ENCODE measurements around the gene CBY2.
"Not testable (repeated sequence)": the region's sequence is repeated elsewhere in the genome, so short reads cannot be mapped to it uniquely, and the experiment has no call there.

The CBY2 gene

GRCh38 chr13:45748941-45749759, 47.0 kb downstream of the CBY2 start:
- no peaks in the 10 kb centered on the region for H3K36me3 ChIP-seq (ENCODE audit: control insufficient read depth, insufficient read depth, low read length, severe bottlenecking)
- peaks cover 32% of the 10 kb centered on the region for H3K27me3 ChIP-seq (replicated peaks; ENCODE audit: control insufficient read depth, insufficient read depth, low read length)

GRCh38 chr13:45750566-45750965, 48.4 kb downstream of the CBY2 start:
- Histone ChIP-seq H3K36me3 (ENCODE audit: control insufficient read depth, insufficient read depth, low read length, severe bottlenecking) (no peaks in the 10 kb centered on the region), H3K9me3 (ENCODE audit: control insufficient read depth, low read length) (peaks cover 12% of the 10 kb centered on the region), H3K27me3 (replicated peaks; ENCODE audit: control insufficient read depth, insufficient read depth, low read length) (peaks cover 26% of the 10 kb centered on the region), H3K4me1 (ENCODE audit: control insufficient read depth, insufficient read depth, low read length) (no peaks in the 10 kb centered on the region), H3K4me3 (ENCODE audit: low read length) (no peak overlapping the region), H3K9ac (ENCODE audit: low read length) (no peak overlapping the region)
- DNase-seq (ENCODE audit: low read depth): no peak

More at GRCh38 chr13:45748941-45749759, 47.0 kb downstream of the CBY2 start:
- no peak overlapping the region for H3K9ac ChIP-seq (ENCODE audit: low read length)
- no peaks in the 10 kb centered on the region for H3K4me1 ChIP-seq (ENCODE audit: control insufficient read depth, insufficient read depth, low read length)
- H3K4me3 ChIP-seq (ENCODE audit: low read length): no peak overlapping the region
- H3K9me3 ChIP-seq (ENCODE audit: control insufficient read depth, low read length): peaks cover 8% of the 10 kb centered on the region
- no peak for DNase-seq (ENCODE audit: low read depth)

GRCh38 chr13:45751885-45752284, 49.8 kb downstream of the CBY2 start:
- H3K4me1 ChIP-seq (ENCODE audit: control insufficient read depth, insufficient read depth, low read length): no peaks in the 10 kb centered on the region
- H3K9me3 ChIP-seq (ENCODE audit: control insufficient read depth, low read length): peaks cover 13% of the 10 kb centered on the region
- no peaks in the 10 kb centered on the region for H3K36me3 ChIP-seq (ENCODE audit: control insufficient read depth, insufficient read depth, low read length, severe bottlenecking)
- H3K9ac ChIP-seq (ENCODE audit: low read length): no peak overlapping the region
- H3K4me3 ChIP-seq (ENCODE audit: low read length): no peak overlapping the region
- no peak for DNase-seq (ENCODE audit: low read depth)
- peaks cover 26% of the 10 kb centered on the region for H3K27me3 ChIP-seq (replicated peaks; ENCODE audit: control insufficient read depth, insufficient read depth, low read length)

DNA sequence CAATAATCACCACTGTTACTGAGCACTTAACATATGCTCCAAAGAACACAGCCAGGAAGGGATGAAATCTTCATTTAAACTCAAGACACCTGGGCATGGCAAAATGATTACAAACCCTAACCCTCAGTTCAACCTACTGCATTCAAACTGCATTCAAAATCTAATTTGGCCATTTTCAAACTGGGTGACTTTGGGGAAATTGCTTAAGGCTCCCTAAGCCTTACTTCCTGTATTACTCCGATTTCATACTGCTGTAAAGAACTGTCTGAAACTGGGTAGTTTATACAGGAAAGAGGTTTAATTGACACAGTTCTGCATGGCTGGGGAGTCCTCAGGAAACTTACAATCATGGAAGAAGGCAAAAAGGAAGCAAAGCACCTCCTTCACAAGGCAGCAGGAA, 50.4 kb downstream of the CBY2 start:
- Histone ChIP-seq H3K4me1 (ENCODE audit: control insufficient read depth, insufficient read depth, low read length) (no peaks in the 10 kb centered on the region), H3K4me3 (ENCODE audit: low read length) (no peak overlapping the region), H3K9me3 (ENCODE audit: control insufficient read depth, low read length) (peaks cover 19% of the 10 kb centered on the region), H3K36me3 (ENCODE audit: control insufficient read depth, insufficient read depth, low read length, severe bottlenecking) (no peaks in the 10 kb centered on the region), H3K27me3 (replicated peaks; ENCODE audit: control insufficient read depth, insufficient read depth, low read length) (peaks cover 26% of the 10 kb centered on the region), H3K9ac (ENCODE audit: low read length) (no peak overlapping the region)
- no peak for DNase-seq (ENCODE audit: low read depth)

DNA sequence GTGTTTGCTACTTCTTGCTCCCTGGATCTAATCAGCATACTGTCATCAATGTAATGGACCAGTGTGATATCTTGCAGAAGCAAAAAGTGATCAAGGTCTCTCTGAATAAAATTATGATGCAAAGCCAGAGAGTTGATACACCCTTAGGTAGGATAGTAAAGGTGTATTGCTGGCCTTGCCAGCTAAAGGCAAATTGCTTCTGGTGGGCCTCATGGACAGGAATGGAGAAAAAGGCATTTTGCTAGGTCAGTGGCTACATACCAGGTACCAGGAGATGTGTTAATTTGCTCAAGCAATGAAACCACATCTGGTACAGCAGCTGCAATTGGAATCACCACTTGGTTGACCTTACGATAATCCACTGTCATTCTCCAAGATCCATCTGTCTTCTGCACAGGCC, 54.4 kb downstream of the CBY2 start:
- not testable (repeated sequence) for H3K4me3 ChIP-seq (ENCODE audit: low read length); H3K9ac ChIP-seq (ENCODE audit: low read length); H3K4me1 ChIP-seq (ENCODE audit: control insufficient read depth, insufficient read depth, low read length); DNase-seq (ENCODE audit: low read depth); H3K36me3 ChIP-seq (ENCODE audit: control insufficient read depth, insufficient read depth, low read length, severe bottlenecking); H3K27me3 ChIP-seq (replicated peaks; ENCODE audit: control insufficient read depth, insufficient read depth, low read length)
- H3K9me3 ChIP-seq (ENCODE audit: control insufficient read depth, low read length): peaks cover 38% of the 10 kb centered on the region

DNA sequence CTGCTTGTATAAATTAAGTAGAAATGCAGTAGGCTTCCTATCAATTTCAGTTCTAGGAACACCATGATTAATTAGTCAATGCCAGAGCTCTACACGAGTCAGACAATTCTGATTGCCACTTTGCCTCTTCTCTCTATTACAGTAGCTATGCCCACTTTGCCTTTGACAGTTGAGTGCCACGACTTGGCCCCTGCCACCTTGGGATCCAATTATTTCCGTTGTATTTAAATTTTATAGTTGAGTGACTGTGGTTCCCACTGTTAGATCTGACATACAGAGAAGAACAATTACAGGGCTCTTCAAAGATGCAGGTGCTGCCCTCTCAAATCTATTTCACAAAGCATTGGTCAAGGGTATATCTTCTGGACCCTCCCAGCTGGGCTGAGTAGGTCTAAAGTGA, 55.5 kb downstream of the CBY2 start:
- not testable (repeated sequence) for DNase-seq (ENCODE audit: low read depth); H3K36me3 ChIP-seq (ENCODE audit: control insufficient read depth, insufficient read depth, low read length, severe bottlenecking); H3K9ac ChIP-seq (ENCODE audit: low read length); H3K4me3 ChIP-seq (ENCODE audit: low read length); H3K4me1 ChIP-seq (ENCODE audit: control insufficient read depth, insufficient read depth, low read length); H3K27me3 ChIP-seq (replicated peaks; ENCODE audit: control insufficient read depth, insufficient read depth, low read length)
- H3K9me3 ChIP-seq (ENCODE audit: control insufficient read depth, low read length): peaks cover 34% of the 10 kb centered on the region

GRCh38 chr13:45763419-45763818, 61.3 kb downstream of the CBY2 start:
- Histone ChIP-seq H3K36me3 (ENCODE audit: control insufficient read depth, insufficient read depth, low read length, severe bottlenecking) (no peaks in the 10 kb centered on the region), H3K9me3 (ENCODE audit: control insufficient read depth, low read length) (peaks cover 10% of the 10 kb centered on the region), H3K4me3 (ENCODE audit: low read length) (no peak overlapping the region), H3K4me1 (ENCODE audit: control insufficient read depth, insufficient read depth, low read length) (no peaks in the 10 kb centered on the region), H3K9ac (ENCODE audit: low read length) (no peak overlapping the region), H3K27me3 (replicated peaks; ENCODE audit: control insufficient read depth, insufficient read depth, low read length) (peaks cover 36% of the 10 kb centered on the region)
- DNase-seq (ENCODE audit: low read depth): no peak
